ENCODE results near the gene SUMF1. TPM values are rescaled to one million over a fixed set of nuclear protein-coding genes. Genes with fewer than 3 reads are reported as not detected.
A peak's percentile ranks its signal among the peaks of the same experiment; 100 is the strongest.

SUMF1 gene
- total RNA-seq, 5 donors from 2014 or later (not counting 1 experiment from before 2014, with no cell fraction given), result 15.5 to 20.8 (median 17.2) TPM

DNA sequence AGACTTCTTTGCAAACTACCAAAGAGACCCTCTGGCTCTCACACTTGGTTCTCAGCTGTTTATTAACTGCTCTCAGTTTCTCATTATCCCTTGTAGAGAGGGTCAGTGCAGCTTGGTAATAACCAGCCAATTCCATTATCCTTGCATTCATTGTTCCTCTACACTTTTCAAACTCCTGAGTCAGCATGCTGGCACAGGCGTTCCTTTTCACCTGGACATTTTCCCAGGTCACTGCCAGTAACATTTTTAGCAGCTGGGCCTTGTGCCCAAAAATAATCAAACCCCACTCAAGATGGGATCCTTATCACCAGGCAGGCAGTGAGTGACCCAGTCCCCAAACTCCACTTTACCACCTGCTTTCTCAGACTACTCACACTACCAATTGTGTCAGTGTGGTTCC lies 4.8 kb upstream of the SUMF1 start:
- Mint-ChIP-seq H3K4me3 (no peak overlapping the region), H3K27me3 (peaks cover 15 to 18% of the 10 kb centered on the region in 2 donors), H3K4me1 (peaks cover 6 to 11% (median 6%) of the 10 kb centered on the region in 3 donors), H3K27ac (no peak overlapping the region), H3K9me3 (no peaks in the 10 kb centered on the region), H3K36me3 (no peaks in the 10 kb centered on the region)
- ChIA-PET POLR2A (no interaction called here), CTCF (no interaction called here)
- 90% methylated on average over 1 of the region's 1 CpG for WGBS (ENCODE audit: insufficient coverage)
- no peaks in the 10 kb centered on the region for H3K36me3 ChIP-seq (ENCODE audit: control insufficient read depth in 2 of 2, extremely low read depth in 1 of 2, insufficient read depth in 1 of 2, low read length in 1 of 2)
- H3K9me3 ChIP-seq, result no peaks in the 10 kb centered on the region
- DNase-seq, result no peak
- H3K4me1 ChIP-seq (ENCODE audit: control insufficient read depth in 1 of 2, extremely low read depth in 1 of 2, insufficient read depth in 2 of 2, low read length in 2 of 2), result peaks cover 0 to 7% of the 10 kb centered on the region in 2 experiments
- H3K4me3 ChIP-seq (ENCODE audit: control insufficient read depth in 1 of 2, extremely low read depth in 1 of 2, low read length in 1 of 2), result no peak overlapping the region
- no peak for ATAC-seq (replicated peaks in 1 of 4)
- no peak overlapping the region for H3K27ac ChIP-seq (ENCODE audit: low read length)
- peaks cover 0 to 8% of the 10 kb centered on the region in 2 experiments for H3K27me3 ChIP-seq (replicated peaks in 1 of 2; ENCODE audit: control insufficient read depth in 2 of 2, extremely low read depth in 1 of 2, insufficient read depth in 2 of 2, low read length in 1 of 2)

DNA sequence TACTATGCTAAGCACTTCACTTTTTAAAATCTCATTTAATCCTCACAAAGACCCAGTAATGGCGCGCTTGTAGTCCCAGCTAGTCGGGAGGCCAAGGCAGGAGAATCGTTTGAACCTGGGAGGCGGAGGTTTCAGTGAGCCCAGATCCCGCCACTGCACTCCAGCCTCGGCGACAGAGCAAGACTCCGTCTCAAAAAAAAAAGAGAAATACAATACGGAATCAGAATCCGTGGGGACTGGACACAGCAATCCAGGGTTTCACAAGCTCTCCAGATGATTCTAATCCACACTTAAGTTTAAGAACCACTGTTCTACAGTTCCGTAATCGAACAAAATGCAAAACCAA lies 426 bp upstream of the SUMF1 start:
- Mint-ChIP-seq H3K27ac (peak overlapping the region; percentile 93 to 94), H3K27me3 (peaks cover 4% of the 10 kb centered on the region in 2 donors), H3K4me1 (peaks cover 22 to 33% (median 27%) of the 10 kb centered on the region in 3 donors), H3K4me3 (peak overlapping the region; percentile 85 to 93 (median 92)), H3K9me3 (no peaks in the 10 kb centered on the region), H3K36me3 (no peaks in the 10 kb centered on the region)
- H3K36me3 ChIP-seq (ENCODE audit: control insufficient read depth in 2 of 2, extremely low read depth in 1 of 2, insufficient read depth in 1 of 2, low read length in 1 of 2), result no peaks in the 10 kb centered on the region
- CTCF ChIA-PET, result interaction anchor here in 1 of 2 donors (0.6 to 2.1 kb wide), 3 partner anchors 26 to 109 kb away, joined by 3 to 11 read pairs (median 3); partner anchors contain the start of gene ITPR1
- peak overlapping the region; percentile 65 for H3K27ac ChIP-seq (ENCODE audit: low read length)
- H3K4me1 ChIP-seq (ENCODE audit: control insufficient read depth in 1 of 2, extremely low read depth in 1 of 2, insufficient read depth in 2 of 2, low read length in 2 of 2), result peaks cover 4 to 15% of the 10 kb centered on the region in 2 experiments
- peaks cover 0 to 5% of the 10 kb centered on the region in 2 experiments for H3K27me3 ChIP-seq (replicated peaks in 1 of 2; ENCODE audit: control insufficient read depth in 2 of 2, extremely low read depth in 1 of 2, insufficient read depth in 2 of 2, low read length in 1 of 2)
- DNase-seq (no peak), ATAC-seq (replicated peaks in 1 of 4) (no peak)
- peak overlapping the region; percentile 76 to 83 for H3K4me3 ChIP-seq (ENCODE audit: control insufficient read depth in 1 of 2, extremely low read depth in 1 of 2, low read length in 1 of 2)
- no peaks in the 10 kb centered on the region for H3K9me3 ChIP-seq
- POLR2A ChIA-PET, result interaction anchor here (1.0 to 1.6 kb wide), 5 partner anchors 20 to 29 kb away, joined by 3 to 27 read pairs (median 6); partner anchors contain the start of gene ITPR1 (in 2 of the 2)
- WGBS (ENCODE audit: insufficient coverage), result 78% methylated on average over 11 of the region's 13 CpGs

DNA sequence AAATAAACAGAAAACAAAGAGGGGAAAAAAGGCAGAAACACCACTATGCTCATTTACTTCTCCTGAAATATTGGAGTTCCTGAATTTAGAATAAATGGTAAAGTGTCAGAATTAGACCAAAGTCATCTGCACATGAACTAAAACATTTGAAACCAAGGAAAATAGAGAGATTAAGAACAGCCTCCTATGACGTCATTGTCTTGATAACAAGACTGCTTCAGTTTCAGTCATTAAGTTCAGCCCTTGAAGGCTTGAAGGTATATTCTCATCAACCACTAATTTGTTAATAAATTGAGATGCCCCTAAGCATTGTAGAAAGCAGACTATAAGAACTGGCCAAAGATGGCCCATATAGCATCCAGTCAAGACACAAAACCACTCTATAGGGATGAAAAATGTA lies 2.5 kb downstream of the SUMF1 start:
- no CpG with 5 or more reads among the region's 1 CpG for WGBS (ENCODE audit: insufficient coverage)
- peak overlapping the region in 1 of 3 donors; percentile 41 for H3K4me3 Mint-ChIP-seq
- DNase-seq (no peak), ATAC-seq (replicated peaks in 1 of 4) (no peak)
- no peak overlapping the region for H3K27ac Mint-ChIP-seq
- Histone ChIP-seq H3K4me1 (ENCODE audit: control insufficient read depth in 1 of 2, extremely low read depth in 1 of 2, insufficient read depth in 2 of 2, low read length in 2 of 2) (peaks cover 4 to 15% of the 10 kb centered on the region in 2 experiments), H3K27ac (ENCODE audit: low read length) (no peak overlapping the region), H3K27me3 (replicated peaks in 1 of 2; ENCODE audit: control insufficient read depth in 2 of 2, extremely low read depth in 1 of 2, insufficient read depth in 2 of 2, low read length in 1 of 2) (no peaks in the 10 kb centered on the region), H3K4me3 (ENCODE audit: control insufficient read depth in 1 of 2, extremely low read depth in 1 of 2, low read length in 1 of 2) (no peak overlapping the region), H3K36me3 (ENCODE audit: control insufficient read depth in 2 of 2, extremely low read depth in 1 of 2, insufficient read depth in 1 of 2, low read length in 1 of 2) (no peaks in the 10 kb centered on the region), H3K9me3 (no peaks in the 10 kb centered on the region)
- CTCF ChIA-PET, result no interaction called here
- POLR2A ChIA-PET, result interaction anchor here in 1 of 2 donors (1.0 kb wide), 1 partner anchor 29 kb away, joined by 3 read pairs; no protein-coding TSS in a partner anchor
- no peaks in the 10 kb centered on the region for H3K9me3 Mint-ChIP-seq
- H3K36me3 Mint-ChIP-seq, result no peaks in the 10 kb centered on the region
- H3K4me1 Mint-ChIP-seq, result peaks cover 27 to 40% (median 28%) of the 10 kb centered on the region in 3 donors
- H3K27me3 Mint-ChIP-seq, result no peaks in the 10 kb centered on the region

DNA sequence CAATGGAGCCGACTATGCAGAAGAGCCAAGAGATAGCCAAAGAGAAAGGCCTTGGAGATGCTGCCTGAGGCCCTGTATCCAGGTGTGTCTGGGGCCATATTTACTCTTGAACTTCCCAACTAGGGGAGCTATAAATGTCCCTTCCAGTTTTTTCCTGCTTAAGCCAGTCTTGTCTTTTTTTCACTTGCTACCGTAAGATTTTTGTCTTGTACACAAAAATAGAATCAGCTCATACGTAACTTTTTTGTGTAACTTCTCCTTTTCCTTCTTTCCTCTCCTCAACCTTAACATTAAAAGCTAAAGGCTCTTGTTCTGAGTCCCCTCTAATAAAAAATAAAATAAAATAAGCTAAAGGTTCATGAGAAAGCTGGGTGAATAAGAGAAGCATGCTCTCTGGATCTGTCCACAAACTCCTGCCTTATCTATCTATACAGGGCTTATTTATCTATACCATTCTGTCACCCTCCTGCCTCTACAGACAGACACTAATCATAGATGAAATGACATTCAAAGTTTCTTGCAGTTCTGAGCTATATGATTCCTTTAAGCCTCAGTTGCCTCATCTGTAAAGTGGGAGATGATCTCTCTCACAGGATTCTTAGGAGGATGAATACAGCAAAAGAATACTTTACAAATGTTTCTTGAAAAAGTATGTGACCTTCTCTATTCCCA lies 4.6 kb downstream of the SUMF1 start:
- no peak overlapping the region for H3K27ac Mint-ChIP-seq
- H3K36me3 ChIP-seq (ENCODE audit: control insufficient read depth in 2 of 2, extremely low read depth in 1 of 2, insufficient read depth in 1 of 2, low read length in 1 of 2), result no peaks in the 10 kb centered on the region
- no peak overlapping the region for H3K27ac ChIP-seq (ENCODE audit: low read length)
- no peak for ATAC-seq (replicated peaks in 1 of 4)
- DNase-seq, result no peak
- no peaks in the 10 kb centered on the region for H3K27me3 ChIP-seq (replicated peaks in 1 of 2; ENCODE audit: control insufficient read depth in 2 of 2, extremely low read depth in 1 of 2, insufficient read depth in 2 of 2, low read length in 1 of 2)
- H3K27me3 Mint-ChIP-seq, result no peaks in the 10 kb centered on the region
- no peaks in the 10 kb centered on the region for H3K9me3 ChIP-seq
- peaks cover 4 to 13% of the 10 kb centered on the region in 2 experiments for H3K4me1 ChIP-seq (ENCODE audit: control insufficient read depth in 1 of 2, extremely low read depth in 1 of 2, insufficient read depth in 2 of 2, low read length in 2 of 2)
- no peaks in the 10 kb centered on the region for H3K9me3 Mint-ChIP-seq
- H3K4me3 Mint-ChIP-seq, result no peak overlapping the region
- WGBS (ENCODE audit: insufficient coverage), result 80% methylated on average over 1 of the region's 3 CpGs
- no peaks in the 10 kb centered on the region for H3K36me3 Mint-ChIP-seq
- CTCF ChIA-PET, result interaction anchor here in 1 of 2 donors (0.6 to 0.8 kb wide), 2 partner anchors 29 to 114 kb away, joined by 3 read pairs; no protein-coding TSS in a partner anchor
- no peak overlapping the region for H3K4me3 ChIP-seq (ENCODE audit: control insufficient read depth in 1 of 2, extremely low read depth in 1 of 2, low read length in 1 of 2)
- peaks cover 27 to 45% (median 27%) of the 10 kb centered on the region in 3 donors for H3K4me1 Mint-ChIP-seq
- POLR2A ChIA-PET, result no interaction called here

DNA sequence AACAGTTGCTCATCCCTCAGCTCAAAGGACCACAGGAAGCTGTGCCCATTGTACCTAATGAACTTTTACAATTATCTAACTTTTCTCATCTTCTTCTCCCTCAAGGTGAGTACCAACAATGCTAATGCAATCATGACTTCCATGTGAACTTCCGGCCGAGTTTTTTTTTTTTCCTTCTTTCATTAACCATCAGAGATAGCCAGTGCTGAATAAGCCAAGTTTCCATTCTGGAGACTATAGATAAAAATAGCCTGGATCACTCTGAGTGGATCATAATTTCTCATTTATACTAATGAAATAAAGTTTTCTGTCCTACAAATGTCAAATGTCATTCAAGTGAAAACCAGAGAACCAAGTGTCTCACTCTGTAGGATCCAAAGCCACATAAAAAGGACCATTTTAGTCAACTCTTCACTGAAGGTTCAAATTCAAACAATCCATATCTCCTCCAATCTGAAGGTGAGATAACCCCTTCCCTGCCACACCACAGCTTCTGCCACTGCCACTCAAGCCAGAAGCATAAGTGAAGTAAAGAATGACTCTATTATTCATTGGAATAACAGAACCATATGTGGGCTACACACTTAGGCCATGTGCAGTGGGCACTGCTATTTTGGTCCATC lies 5.5 kb downstream of the SUMF1 start:
- Mint-ChIP-seq H3K36me3 (no peaks in the 10 kb centered on the region), H3K4me3 (no peak overlapping the region), H3K9me3 (no peaks in the 10 kb centered on the region), H3K4me1 (peaks cover 20 to 44% (median 23%) of the 10 kb centered on the region in 3 donors), H3K27ac (no peak overlapping the region), H3K27me3 (no peaks in the 10 kb centered on the region)
- H3K36me3 ChIP-seq (ENCODE audit: control insufficient read depth in 2 of 2, extremely low read depth in 1 of 2, insufficient read depth in 1 of 2, low read length in 1 of 2), result no peaks in the 10 kb centered on the region
- no peak for ATAC-seq (replicated peaks in 1 of 4)
- no CpG with 5 or more reads among the region's 2 CpGs for WGBS (ENCODE audit: insufficient coverage)
- CTCF ChIA-PET, result interaction anchor here in 1 of 2 donors (0.6 kb wide), 1 partner anchor 115 kb away, joined by 3 read pairs; no protein-coding TSS in a partner anchor
- no peak overlapping the region for H3K4me3 ChIP-seq (ENCODE audit: control insufficient read depth in 1 of 2, extremely low read depth in 1 of 2, low read length in 1 of 2)
- POLR2A ChIA-PET, result no interaction called here
- DNase-seq, result no peak
- H3K9me3 ChIP-seq, result no peaks in the 10 kb centered on the region
- peaks cover 3 to 6% of the 10 kb centered on the region in 2 experiments for H3K4me1 ChIP-seq (ENCODE audit: control insufficient read depth in 1 of 2, extremely low read depth in 1 of 2, insufficient read depth in 2 of 2, low read length in 2 of 2)
- no peaks in the 10 kb centered on the region for H3K27me3 ChIP-seq (replicated peaks in 1 of 2; ENCODE audit: control insufficient read depth in 2 of 2, extremely low read depth in 1 of 2, insufficient read depth in 2 of 2, low read length in 1 of 2)
- H3K27ac ChIP-seq (ENCODE audit: low read length), result no peak overlapping the region

DNA sequence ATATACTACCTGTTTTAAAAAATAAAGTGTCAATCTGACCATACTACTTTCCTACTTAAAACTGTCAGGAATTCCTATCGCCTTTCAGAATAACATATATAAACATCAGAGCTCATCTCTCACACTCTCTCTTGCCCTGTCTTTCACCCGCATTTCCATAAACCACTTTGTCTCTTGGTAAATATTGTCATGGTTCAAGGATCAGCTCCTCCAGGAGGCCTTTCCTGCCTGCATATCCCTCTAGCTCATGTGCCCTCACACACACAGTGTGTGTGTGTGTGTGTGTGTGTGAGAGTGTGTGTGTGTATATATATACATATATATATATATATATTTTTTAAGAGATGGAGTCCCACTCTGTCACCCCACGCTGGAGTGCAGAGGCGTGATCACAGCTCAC lies 6.7 kb downstream of the SUMF1 start:
- no peaks in the 10 kb centered on the region for H3K4me1 ChIP-seq (ENCODE audit: control insufficient read depth in 1 of 2, extremely low read depth in 1 of 2, insufficient read depth in 2 of 2, low read length in 2 of 2)
- peaks cover 10 to 31% (median 15%) of the 10 kb centered on the region in 3 donors for H3K4me1 Mint-ChIP-seq
- POLR2A ChIA-PET, result no interaction called here
- DNase-seq (no peak), ATAC-seq (replicated peaks in 1 of 4) (no peak)
- no peaks in the 10 kb centered on the region for H3K36me3 Mint-ChIP-seq
- H3K27ac Mint-ChIP-seq, result no peak overlapping the region
- no peaks in the 10 kb centered on the region for H3K9me3 ChIP-seq
- H3K4me3 Mint-ChIP-seq, result no peak overlapping the region
- WGBS (ENCODE audit: insufficient coverage), result 97% methylated on average over 3 of the region's 4 CpGs
- CTCF ChIA-PET, result interaction anchor here (0.5 to 0.6 kb wide), 3 partner anchors 11 to 20 kb away, joined by 3 to 6 read pairs (median 4); no protein-coding TSS in a partner anchor
- H3K27me3 Mint-ChIP-seq, result no peaks in the 10 kb centered on the region
- H3K27ac ChIP-seq (ENCODE audit: low read length), result no peak overlapping the region
- H3K4me3 ChIP-seq (ENCODE audit: control insufficient read depth in 1 of 2, extremely low read depth in 1 of 2, low read length in 1 of 2), result no peak overlapping the region
- no peaks in the 10 kb centered on the region for H3K27me3 ChIP-seq (replicated peaks in 1 of 2; ENCODE audit: control insufficient read depth in 2 of 2, extremely low read depth in 1 of 2, insufficient read depth in 2 of 2, low read length in 1 of 2)
- H3K9me3 Mint-ChIP-seq, result no peaks in the 10 kb centered on the region
- H3K36me3 ChIP-seq (ENCODE audit: control insufficient read depth in 2 of 2, extremely low read depth in 1 of 2, insufficient read depth in 1 of 2, low read length in 1 of 2), result no peaks in the 10 kb centered on the region

Measured in T-cell (primary cell).